CD4-positive, alpha-beta T cell treated with Interferon alpha-2 for 1 hour (primary cell): Measurements from ENCODE around the gene ACOX1.
A peak's percentile ranks its signal among the peaks of the same experiment; 100 is the strongest.

ENCODE experiments used
- DNase-seq, 2 donors: peaks; one replicate each; pipeline ENCODE4 v3.0.0-alpha.2; 2020 to 2022

ACOX1 gene

DNA sequence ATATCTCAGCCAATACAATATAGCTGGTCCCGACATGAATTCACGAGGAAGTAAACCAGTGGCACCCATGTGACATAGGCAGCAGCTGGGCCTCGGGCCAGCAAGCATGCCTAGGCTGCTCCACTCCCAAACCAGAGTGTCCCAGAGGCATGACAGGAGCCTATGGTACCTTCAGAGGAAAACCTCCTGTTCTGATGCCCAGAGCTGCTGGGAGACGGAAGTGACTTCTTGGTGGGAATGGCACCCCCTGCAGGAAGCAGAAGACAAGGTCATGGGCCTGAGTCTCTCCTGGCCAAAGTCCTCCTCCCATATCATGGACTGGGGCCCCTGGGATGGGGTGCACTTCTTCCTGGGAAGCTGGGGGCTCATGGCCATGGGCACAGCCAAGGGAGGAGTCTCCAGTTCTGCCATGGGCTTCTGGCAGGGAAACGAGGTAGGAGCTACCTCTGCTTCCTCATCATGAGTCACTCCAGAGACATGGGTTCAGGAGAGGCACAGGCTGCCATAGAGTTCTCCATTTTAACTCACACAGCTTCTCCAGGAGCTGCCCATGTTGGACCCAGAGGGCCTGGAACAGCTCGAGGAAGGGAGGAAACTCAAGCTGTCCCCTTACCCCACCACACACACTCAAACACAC is 51.6 kb downstream of the ACOX1 start:
- peak in 1 of 2 donors; percentile 7 for DNase-seq

DNA sequence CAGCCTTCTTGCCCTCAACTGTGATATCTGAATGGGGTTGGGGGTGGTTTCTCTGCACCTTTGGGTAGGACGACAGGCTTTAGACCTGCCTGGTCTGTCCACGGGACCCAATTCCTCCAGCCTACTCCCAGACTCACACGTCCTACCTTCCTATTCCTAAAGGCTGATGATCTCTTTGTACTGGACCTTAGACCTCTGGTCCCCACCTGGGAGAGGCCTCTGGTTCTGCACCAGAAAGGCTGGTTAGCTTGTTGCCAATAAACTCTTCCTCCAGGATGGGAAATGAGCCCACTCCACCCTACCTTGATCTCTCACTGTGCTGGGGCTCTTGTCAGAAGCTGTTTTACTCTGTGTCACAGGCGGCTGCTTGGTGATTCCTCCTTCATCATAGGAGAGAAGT is 52.5 kb downstream of the ACOX1 start:
- DNase-seq = no peak

- DNase-seq = no peak
Observed at GRCh38 chr17:75925912-75926311, 53.1 kb downstream of the ACOX1 start.

GRCh38 chr17:75925103-75925502 is 53.9 kb downstream of the ACOX1 start:
- DNase-seq = no peak

- no peak for DNase-seq
Observed at GRCh38 chr17:75922963-75923874, 55.7 kb downstream of the ACOX1 start.

- DNase-seq = no peak
Observed at GRCh38 chr17:75922173-75922961, 56.6 kb downstream of the ACOX1 start.

GRCh38 chr17:75921596-75921995 is 57.4 kb downstream of the ACOX1 start:
- no peak for DNase-seq

GRCh38 chr17:75920045-75920560 is 58.9 kb downstream of the ACOX1 start:
- no peak for DNase-seq

- no peak for DNase-seq
Observed at GRCh38 chr17:75919611-75920010, 59.4 kb downstream of the ACOX1 start.

- DNase-seq = no peak
Observed at GRCh38 chr17:75917917-75918445, 61.0 kb downstream of the ACOX1 start.

GRCh38 chr17:75917141-75917916 is 61.6 kb downstream of the ACOX1 start:
- no peak for DNase-seq

GRCh38 chr17:75915268-75915667 is 63.7 kb downstream of the ACOX1 start:
- no peak for DNase-seq

DNA sequence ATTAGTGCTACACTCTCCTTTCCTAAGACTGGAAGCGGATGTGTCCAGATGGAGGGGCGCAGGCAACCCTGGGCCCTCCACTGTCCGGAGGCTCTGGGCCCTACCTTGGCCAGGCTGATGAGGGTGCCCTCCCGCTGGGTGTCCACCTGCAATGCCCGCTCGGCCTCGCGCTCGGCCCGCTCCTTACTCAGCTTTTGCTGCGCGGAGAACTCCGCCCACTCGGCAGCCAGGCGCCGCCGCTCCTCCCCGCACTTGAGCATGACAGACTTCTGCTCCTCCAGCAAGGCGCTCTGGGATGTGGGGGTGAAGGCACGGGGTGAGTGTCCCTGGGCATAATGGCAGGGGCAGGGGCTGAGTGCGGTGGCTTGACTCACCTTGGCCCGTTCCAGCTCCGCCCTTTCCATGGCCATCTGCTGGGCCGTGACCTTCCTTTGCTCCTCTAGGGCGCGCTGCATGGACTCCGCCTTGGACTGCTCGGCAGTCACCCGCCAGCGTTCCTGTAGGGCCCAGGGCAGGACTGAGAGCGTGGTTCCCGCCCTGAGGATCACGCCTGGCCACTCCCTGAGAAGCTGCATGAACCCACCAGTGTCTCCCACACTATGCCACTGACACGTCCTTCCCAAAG is 64.2 kb downstream of the ACOX1 start:
- DNase-seq = no peak

GRCh38 chr17:75913537-75914210 is 65.3 kb downstream of the ACOX1 start:
- no peak for DNase-seq

DNA sequence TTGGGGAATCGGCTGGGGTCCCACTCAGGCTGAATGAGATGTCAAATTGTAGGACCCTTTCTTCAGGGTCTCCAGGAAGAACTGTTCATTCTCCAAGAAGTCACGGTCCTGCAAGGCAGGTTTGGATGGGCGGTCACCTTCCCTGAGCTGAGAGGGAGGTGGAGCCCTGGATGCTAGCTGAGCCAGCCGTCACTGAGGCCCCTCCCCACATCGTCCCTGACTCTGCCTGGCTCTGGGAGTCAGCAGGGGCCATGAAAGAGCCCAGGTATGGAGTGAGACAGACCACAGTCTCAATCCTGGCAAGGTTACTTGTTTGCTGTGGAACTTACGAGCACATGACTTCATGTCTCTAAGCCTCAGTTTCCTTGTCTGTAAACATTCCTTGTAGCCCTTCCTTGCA is 68.3 kb downstream of the ACOX1 start:
- DNase-seq = no peak

DNA sequence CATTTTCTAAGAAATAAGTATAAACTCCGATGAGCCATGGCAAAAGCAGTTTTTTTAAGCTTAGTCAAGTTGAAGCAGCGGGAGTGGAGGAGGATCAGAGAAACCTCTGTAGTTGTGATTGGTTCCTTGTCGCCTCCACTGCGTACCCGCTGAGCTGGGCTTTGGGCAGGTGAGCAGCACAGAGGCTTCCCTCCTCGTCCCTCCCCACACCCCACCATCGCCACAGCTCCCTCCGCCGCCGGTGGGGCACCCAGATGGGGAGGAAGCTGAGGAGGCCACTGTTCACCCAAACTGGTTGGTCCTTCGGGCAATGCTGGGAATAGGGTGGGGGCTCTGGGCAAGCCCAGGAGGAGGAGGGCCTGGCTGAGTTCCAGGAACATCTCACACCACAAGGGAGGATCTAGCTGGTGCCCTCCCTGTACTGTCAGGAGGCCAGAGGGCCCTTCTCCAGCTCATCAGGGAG is 69.1 kb downstream of the ACOX1 start:
- DNase-seq = no peak

DNA sequence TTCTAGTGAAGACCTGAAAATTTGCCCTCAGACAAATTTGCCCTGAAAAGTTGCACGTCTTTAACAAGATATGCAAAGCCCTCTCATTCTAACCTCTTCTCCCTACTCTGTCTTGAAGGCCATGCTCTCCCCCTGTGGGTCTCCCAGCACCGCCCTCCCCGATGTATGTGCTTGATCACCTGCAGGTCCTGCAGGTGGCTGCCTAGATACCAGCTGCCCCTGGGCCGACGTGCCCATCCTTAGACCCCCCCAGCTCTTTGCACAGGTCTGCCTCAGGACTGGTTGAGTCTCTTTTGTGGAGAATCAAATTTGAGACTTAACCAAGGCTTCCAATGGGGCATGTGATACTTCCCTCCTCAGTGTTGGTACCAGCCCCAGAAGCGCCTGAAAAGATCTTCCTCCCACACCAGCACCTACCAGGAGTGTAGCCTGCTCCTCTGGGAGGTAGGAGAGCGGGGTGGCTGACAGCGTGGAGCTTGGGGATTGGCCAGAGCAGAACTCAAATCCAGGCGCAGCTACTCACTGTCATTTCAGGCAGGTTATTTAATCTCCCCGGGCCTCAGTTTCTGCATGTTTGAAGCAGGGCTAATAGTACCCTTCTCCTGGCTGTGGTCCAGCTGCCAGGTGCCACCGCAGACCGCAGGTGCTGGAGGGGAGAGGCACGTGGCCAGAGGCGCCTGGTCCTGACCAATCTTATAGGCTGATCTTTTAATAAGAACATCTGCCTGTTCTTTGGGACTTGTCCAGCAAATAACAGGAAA is 69.7 kb downstream of the ACOX1 start:
- DNase-seq = no peak

- no peak for DNase-seq
Observed at GRCh38 chr17:75908201-75908600, 70.8 kb downstream of the ACOX1 start.

DNA sequence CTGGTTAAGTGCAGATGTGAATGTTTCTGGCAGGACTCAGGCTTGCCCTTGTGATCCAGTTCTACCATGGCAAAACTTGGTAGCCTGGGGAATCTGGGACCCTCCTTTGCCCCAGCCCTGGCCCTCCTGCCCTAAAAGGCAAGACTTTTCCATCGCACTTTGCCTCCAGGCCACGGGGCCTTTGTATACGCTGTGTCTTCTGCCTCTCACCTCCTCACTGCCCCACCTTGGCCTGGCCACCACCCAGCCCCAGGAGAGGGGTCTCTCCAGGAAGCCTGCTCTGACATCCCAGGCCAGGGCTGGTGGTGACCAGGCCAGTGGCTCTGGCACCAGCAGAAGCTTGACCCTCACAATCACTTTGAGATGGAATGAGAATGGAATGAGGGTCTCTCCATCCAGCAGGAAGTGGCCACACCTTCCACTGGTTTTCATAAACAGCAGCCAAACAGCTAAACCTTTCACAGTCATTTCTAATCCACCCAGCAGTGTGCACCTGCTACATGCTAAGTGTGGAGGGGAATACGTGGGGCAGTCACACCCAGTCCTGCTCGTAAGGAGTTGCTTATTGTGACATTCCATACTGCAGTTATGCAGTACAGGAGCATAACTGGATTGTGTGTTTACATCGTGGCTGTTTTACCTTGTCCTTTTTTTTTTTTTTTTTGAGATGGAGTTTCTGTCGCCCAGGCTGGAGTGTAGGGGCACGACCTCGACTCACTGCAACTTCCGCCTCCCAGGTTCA is 72.7 kb downstream of the ACOX1 start:
- DNase-seq = no peak
